NCI-H524 (cell line): ENCODE results near the gene UBE2G1.
"Not testable (repeated sequence)": the region's sequence is repeated elsewhere in the genome, so short reads cannot be mapped to it uniquely, and the experiment has no call there.

Experiments used
- DNase-seq, 2 experiments: peaks; one replicate each; lab custom pipeline; 2025; lab: John Stamatoyannopoulos, UW

The UBE2G1 gene, protein sequence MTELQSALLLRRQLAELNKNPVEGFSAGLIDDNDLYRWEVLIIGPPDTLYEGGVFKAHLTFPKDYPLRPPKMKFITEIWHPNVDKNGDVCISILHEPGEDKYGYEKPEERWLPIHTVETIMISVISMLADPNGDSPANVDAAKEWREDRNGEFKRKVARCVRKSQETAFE

GRCh38 chr17:4366327-4367063 is at the start of gene UBE2G1:
Gene UBE2G1 (minus strand): TSS chr17:4366675. CDS start chr17:4366316, 359 bp downstream.
- peak; percentile 97 for DNase-seq

- peak; percentile 80 to 84 for DNase-seq
Measured at GRCh38 chr17:4412933-4413831, 46.7 kb upstream of the UBE2G1 start.

- no peak for DNase-seq
Measured at GRCh38 chr17:4411201-4411600, 44.7 kb upstream of the UBE2G1 start.

- no peak for DNase-seq
Measured at GRCh38 chr17:4409659-4410058, 43.2 kb upstream of the UBE2G1 start.

DNA sequence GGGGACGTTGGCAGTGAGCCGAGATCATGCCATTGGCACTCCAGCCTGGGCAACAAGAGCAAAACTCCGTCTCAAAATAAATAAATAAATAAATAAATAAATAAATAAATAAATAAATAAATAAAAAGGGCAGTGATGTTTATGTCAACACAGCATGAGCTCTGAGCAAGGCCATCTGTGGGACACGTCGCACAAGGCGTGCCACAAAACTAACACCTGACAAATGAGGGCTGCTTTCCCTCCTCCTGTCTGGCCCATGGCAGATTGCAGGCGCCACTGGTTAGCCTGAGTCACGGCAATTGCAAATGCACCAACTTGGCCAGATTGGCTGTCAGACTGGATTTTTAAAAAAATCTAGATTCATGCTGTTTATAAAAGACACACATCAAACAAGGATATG is 41.4 kb upstream of the UBE2G1 start:
- DNase-seq, result no peak

- no peak for DNase-seq
Measured at GRCh38 chr17:4407216-4407615, 40.7 kb upstream of the UBE2G1 start.

GRCh38 chr17:4406386-4406785 is 39.9 kb upstream of the UBE2G1 start:
- DNase-seq, result no peak

- DNase-seq, result no peak
Measured at GRCh38 chr17:4405699-4406098, 39.2 kb upstream of the UBE2G1 start.

DNA sequence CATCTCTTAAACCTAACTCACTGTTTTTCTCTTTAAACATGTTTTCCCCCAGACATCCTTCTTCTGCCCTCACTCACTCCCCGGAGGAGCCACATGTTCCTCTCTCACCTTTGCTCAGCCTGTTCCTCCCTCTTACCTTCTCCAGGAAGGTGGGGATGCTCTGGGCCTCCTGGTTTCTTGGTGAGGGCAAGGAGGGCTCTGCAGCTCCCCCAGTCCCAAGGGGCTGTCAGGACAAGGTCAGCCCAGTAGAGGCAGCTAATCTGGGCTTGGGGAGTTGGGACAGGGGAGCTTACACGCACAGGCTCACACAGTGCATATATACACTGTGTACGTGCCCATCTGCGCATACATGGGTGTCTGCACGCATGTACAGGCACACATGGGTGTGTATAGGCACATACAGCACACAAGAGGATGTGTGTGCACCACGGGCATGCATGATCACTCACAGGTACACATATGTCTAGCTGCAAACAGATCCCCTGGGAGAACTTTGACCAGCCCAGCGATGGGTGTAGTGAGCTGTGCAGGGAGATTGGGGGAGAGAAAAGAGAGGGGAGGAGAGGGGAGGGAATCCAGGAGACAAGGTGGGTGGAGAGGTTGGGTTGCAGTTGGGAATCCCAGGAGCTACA is 38.7 kb upstream of the UBE2G1 start:
- DNase-seq, result no peak

GRCh38 chr17:4397840-4398239 is 31.4 kb upstream of the UBE2G1 start:
- DNase-seq, result no peak

DNA sequence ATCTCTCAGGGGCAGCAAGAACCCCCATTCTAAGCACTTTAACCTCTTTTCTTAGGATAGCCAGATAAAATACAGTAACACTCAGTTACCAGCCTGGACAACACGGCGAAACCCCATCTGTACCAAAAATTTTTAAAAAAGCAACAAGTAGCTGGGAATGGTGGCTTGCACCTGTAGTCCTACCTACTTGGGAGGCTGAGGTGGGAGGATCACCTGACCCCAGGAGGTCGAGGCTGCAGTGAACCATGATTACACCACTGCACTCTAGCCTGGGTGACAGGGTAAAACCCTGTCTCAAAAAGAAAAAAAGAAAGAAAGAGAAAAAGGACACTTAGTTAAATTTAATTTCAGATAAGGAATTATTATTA is 28.6 kb upstream of the UBE2G1 start:
- DNase-seq, result no peak

DNA sequence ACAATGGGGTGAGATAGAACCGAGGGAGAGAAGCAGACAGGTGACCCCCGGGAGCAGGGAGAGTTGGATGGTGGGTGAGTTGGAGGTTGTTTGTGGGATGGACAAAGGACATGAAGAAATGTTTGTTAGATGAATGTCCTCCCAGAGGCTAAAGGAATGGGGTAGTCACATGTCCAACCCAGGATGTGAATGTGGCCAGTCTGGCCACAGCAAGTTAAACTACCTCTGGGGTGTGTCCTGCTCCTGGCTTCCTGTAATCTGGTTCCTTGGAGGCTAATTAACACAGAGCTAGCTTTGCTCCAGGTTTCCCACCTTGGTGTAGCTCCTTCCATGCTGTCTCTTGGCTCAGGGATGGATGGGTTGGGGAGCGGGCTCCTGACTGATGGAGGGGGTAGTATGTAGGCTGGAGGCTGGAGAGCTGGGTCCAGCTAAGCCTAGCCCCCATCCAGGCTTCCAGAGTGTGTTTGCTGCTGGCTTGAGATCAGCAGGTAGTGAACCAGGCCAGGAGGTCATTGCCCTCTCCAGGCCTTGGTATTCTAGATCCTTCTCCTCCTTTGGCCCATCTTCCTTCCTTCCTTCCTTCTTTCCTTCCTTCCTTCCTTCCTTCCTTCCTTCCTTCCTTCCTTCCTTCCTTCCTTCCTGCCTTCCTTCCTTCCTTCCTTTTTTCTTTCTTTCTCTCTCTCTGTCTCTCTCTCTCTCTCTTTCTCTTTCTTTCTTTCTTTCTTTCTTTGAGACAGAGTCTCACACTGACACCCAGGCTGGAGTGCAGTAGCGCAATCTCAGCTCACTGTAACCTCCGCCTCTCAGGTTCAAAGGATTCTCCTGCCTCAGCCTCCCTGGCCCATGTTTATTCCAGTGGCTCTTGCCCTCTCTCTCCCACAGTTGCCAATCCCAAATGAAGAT is 28.0 kb upstream of the UBE2G1 start:
- DNase-seq, result no peak

DNA sequence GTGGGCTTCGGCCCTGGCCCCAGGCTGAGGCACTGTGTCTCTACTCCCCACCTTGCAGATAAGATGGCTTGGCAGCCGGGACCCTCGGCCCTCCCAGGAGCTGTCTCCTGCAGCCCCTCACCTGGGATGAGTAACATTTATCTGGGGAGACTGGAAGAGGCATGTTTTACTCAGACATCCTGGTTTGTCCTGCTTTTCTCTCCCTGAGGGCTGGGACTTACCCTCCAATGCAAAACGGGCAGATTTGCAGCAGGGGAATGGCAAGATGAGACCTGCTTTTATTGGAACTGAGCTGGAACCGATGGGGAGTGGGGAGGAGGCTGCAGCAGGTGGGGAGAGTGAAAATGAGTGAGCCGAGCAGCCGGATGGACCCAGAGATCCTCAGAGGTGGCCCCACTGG is 27.3 kb upstream of the UBE2G1 start:
- DNase-seq, result no peak

- no peak for DNase-seq
Measured at GRCh38 chr17:4389079-4389478, 22.6 kb upstream of the UBE2G1 start.

DNA sequence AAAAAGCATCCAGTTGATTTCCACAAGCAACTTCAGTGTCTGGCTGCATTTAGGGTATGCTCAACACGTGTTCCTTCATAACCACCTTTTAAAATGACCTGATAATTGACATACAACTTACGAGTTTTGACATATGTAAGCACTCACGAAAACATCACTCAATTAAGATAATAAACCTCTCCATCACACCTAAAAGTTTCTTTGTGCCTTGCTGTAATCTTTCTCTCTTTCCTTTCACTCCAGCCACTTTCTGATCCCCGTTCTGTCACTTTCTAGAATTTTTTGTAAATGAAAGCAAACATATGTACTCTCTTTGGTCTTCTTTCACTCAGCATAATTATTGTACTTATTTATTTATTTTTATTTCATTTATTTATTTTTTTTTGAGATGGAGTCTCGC is 20.7 kb upstream of the UBE2G1 start:
- no peak for DNase-seq

GRCh38 chr17:4386406-4386805 is 19.9 kb upstream of the UBE2G1 start:
- DNase-seq, result no peak

- DNase-seq, result no peak
Measured at GRCh38 chr17:4381690-4382671, 15.5 kb upstream of the UBE2G1 start.

DNA sequence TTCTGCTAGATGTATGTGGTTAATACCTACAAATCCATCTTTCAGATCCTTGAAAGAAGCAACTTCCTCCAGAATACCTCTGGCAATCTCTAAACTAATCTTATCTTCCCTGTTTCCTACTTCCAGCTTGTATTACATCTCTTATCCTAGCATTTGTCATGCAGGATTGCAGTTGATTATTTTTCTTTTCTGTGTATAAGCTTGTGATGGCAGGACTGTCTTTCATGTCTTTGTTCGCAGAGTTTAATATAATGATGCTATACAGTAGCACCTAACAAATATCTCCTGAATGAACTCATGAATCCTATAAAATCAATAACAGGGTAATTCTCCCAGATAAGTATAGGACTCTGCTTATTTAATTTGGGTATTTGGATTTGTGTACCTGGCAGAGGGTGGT is 12.2 kb upstream of the UBE2G1 start:
- DNase-seq, result no peak

DNA sequence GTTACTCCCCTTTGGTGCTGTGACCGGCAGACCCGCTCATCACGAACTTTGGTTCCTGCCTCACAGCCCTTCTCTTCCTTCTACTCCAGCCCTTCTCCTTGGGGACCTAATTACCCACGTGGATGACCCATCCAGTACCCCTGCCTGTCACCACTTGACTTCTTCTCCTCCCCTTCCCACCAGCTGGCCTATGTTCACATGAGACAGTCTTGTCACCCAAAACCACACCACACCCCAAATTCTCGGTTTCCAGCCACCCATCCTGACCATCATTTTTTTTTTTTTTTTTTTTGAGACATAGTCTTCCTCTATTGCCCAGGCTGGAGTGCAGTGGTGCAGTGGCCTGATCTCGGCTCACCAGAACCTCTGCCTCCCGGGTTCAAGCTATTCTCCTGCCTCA is 10.8 kb upstream of the UBE2G1 start:
- not testable (repeated sequence) for DNase-seq

DNA sequence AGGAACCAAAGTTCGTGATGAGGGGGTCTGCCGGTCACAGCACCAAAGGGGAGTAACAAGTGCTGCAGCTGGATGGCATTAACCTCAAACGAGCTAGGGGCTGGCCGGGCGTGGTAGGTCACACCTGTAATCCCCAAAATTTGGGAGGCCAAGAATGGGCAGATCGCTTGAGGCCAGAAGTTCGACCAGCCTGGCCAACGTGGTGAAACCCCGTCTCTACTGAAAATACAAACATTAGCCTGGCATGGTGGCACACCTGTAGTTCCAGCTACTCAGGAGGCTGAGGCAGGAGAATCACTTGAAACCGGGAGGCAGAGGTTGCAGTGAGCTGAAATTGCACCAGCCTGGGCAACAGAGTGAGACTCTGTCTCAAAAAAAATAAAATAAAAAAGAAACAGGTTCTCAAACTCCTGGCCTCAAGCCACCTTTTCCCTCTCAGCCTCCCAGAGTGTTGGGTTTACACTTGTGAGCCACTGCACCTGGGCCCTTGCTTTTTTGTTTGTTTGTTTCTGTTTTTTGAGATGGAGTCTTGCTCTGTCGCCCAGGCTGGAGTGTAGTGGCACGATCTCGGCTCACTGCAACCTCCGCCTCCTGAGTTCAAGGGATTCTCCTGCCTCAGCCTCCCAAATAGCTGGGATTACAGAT is 9.4 kb upstream of the UBE2G1 start:
- DNase-seq, result not testable (repeated sequence)
